ENCODE results near the gene SLC9A9. TPM values are rescaled to one million over a fixed set of nuclear protein-coding genes. Genes with fewer than 3 reads are reported as not detected.

SLC9A9 gene
- total RNA-seq, 4 donors from 2014 or later: 7.8 to 19.6 (median 13.4) TPM

GRCh38 chr3:143601723-143602484 lies 246.4 kb downstream of the SLC9A9 start:
- Histone ChIP-seq H3K36me3 (no peaks in the 10 kb centered on the region), H3K9me3 (no peaks in the 10 kb centered on the region), H3K4me1 (peaks cover 0 to 8% of the 10 kb centered on the region in 2 donors), H3K27ac (peak overlapping the region; percentile 1 to 44 (median 9)), H3K4me3 (replicated peaks in 1 of 3) (no peak overlapping the region), H3K27me3 (no peaks in the 10 kb centered on the region)
- WGBS, 2 donors: 23 to 31% methylated on average over 6 of the region's 6 CpGs
- peak; percentile 88 for DNase-seq
- TF ChIP-seq POLR2A (IDR thresholded peaks at IDR 0.05) (no peak), CTCF (IDR thresholded peaks at IDR 0.05) (no peak)
- intact Hi-C loops (cut with DNase I): no loop called here

- TF ChIP-seq CTCF (IDR thresholded peaks at IDR 0.05) (no peak), POLR2A (IDR thresholded peaks at IDR 0.05) (no peak)
- no peaks in the 10 kb centered on the region for H3K27me3 ChIP-seq
- WGBS, 2 donors: 90 to 91% methylated on average over 4 of the region's 4 CpGs
- peaks cover 0 to 8% of the 10 kb centered on the region in 2 donors for H3K4me1 ChIP-seq
- H3K4me3 ChIP-seq (replicated peaks in 1 of 3): no peak overlapping the region
- H3K36me3 ChIP-seq: no peaks in the 10 kb centered on the region
- intact Hi-C loops (cut with DNase I): no loop called here
- H3K27ac ChIP-seq: no peak overlapping the region
- no peak for DNase-seq
- H3K9me3 ChIP-seq: no peaks in the 10 kb centered on the region
Observed at GRCh38 chr3:143600756-143601718, 247.2 kb downstream of the SLC9A9 start.

- Histone ChIP-seq H3K27me3 (no peaks in the 10 kb centered on the region), H3K4me3 (replicated peaks in 1 of 3) (no peak overlapping the region), H3K36me3 (no peaks in the 10 kb centered on the region), H3K27ac (no peak overlapping the region), H3K4me1 (peaks cover 0 to 8% of the 10 kb centered on the region in 2 donors), H3K9me3 (no peaks in the 10 kb centered on the region)
- TF ChIP-seq POLR2A (IDR thresholded peaks at IDR 0.05): no peak
- no peak for TF ChIP-seq CTCF (IDR thresholded peaks at IDR 0.05)
- intact Hi-C loops (cut with DNase I): no loop called here
- DNase-seq: no peak
- 87 to 92% methylated on average over 17 of the region's 17 CpGs for WGBS, 2 donors
Observed at GRCh38 chr3:143597774-143598652, 250.3 kb downstream of the SLC9A9 start.

- peaks cover 0 to 1% of the 10 kb centered on the region in 2 donors for H3K4me1 ChIP-seq
- TF ChIP-seq POLR2A (IDR thresholded peaks at IDR 0.05) (no peak), CTCF (IDR thresholded peaks at IDR 0.05) (no peak)
- no peak overlapping the region for H3K27ac ChIP-seq
- no peak overlapping the region for H3K4me3 ChIP-seq (replicated peaks in 1 of 3)
- H3K9me3 ChIP-seq: no peaks in the 10 kb centered on the region
- DNase-seq: no peak
- H3K36me3 ChIP-seq: no peaks in the 10 kb centered on the region
- no peaks in the 10 kb centered on the region for H3K27me3 ChIP-seq
- WGBS, 2 donors: 88 to 91% methylated on average over 18 of the region's 18 CpGs
- intact Hi-C loops (cut with DNase I): no loop called here
Observed at GRCh38 chr3:143596957-143597642, 251.2 kb downstream of the SLC9A9 start.

Measured in thyroid gland (tissue), 4 donors.